CD4-positive, alpha-beta T cell treated with Interleukin-15 for 4 hours (primary cell): ENCODE results near the gene PACSIN1.

Experiments used
- DNase-seq: peaks from one replicate; pipeline ENCODE4 v3.0.0-alpha.2; 2020; ENCODE audit warnings: low spot score

Gene PACSIN1

DNA sequence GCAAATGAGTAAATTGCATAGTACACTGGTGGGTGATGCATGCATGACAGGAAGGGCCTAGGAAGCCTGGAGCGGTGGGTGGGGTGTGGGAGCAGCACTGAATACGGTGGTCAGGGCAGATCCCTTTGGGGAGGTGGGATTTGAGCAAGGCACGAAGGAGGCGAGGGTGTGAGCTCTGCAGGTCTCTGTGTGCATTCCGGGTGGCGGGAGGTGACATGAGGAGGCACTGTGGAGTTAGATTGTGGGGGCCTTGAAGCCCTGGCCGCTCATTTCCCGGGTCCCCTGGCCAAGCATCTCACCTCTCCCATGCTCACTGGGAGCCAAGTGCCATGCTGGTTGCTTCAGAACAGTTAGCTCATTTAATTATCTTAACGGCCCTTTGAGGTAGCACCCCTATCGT lies 96.5 kb downstream of the PACSIN1 start:
- DNase-seq = no peak

DNA sequence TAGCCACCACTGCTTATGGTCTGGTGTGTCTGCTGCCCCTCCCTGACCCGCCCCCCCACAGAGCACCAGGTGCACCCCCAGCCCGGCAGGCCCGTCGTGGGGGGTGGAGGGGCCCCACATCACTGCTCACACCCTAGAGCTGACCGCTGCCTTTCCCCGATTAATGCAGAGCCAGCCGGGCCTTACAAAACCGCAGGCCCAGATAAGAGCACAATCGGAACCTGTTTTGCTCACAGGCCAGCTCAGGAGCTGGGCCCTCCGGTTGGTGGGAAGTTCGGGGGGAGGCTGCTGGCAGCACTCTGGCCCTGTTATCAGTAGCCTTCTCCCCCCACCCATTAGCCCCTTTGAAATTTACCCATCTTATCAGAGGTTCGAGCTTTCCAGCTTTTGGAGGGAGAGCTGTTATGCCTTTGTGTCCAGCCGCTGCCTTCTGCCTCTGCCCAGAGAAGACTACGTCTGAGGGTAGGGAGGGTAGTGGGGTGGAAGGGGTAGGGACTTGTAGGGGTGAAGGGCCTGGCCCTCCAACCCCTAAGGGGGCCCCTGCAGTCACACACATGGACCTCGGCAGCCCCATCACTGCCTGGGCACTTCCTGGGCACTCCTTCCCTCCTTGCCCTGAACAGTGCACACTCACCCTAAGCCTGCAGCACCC lies 97.1 kb downstream of the PACSIN1 start:
- no peak for DNase-seq

DNA sequence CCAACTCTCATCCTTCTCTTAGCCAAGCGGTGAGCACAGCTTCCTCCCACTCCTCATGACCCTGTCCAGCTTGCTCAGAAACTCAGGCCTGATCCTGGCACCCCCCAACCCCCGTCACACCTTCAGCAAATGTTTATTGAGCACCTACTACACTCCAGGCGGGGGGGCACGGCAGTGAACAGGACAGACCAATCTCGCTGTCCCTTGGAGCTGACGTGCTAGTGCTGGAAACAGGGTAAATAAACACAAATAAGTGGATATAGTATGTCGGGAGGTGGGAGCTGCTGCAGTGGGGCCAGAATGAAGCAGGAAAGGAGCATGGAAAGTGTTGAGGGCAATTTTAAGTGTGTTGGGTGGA lies 97.6 kb downstream of the PACSIN1 start:
- no peak for DNase-seq

DNA sequence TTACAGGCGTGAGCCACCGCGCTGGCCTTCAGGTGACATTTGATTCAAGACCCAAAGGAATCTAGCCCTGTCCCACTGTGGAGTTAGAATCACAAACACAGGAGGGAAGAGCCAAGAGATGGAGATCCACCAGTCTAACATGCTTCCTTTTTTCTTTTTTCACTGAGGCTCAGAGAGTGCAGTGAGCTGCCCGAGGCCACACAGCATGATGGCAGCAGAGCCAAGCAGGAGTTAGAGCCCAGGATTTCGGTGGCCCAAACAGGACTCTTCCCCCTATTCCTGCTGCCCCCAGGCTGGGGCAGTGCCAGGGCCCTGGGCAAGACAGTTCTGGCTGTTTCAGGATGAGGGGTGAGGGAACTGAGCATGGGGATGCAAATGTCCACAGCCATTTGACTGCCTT lies 98.3 kb downstream of the PACSIN1 start:
- DNase-seq = no peak

DNA sequence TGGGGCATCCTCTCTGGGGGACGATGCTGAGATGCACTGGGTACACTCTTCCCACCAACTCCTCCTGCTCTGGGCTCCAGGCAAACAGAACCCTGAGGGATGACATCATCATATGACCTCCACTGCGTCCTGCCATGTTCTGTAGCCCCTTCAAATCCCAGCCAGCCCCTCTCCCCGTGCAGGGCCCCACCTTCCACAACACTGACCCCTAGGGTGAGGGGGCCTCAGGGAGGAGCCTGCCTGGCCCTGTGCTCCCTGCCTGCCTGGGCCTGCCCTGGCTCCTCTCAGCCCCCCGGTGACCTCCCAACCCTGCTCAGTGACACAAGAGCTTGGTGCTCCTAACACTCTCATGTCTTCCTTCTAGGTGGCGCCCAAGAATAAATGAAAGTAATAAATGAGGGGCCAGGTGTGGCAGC lies 99.9 kb downstream of the PACSIN1 start:
- no peak for DNase-seq

DNA sequence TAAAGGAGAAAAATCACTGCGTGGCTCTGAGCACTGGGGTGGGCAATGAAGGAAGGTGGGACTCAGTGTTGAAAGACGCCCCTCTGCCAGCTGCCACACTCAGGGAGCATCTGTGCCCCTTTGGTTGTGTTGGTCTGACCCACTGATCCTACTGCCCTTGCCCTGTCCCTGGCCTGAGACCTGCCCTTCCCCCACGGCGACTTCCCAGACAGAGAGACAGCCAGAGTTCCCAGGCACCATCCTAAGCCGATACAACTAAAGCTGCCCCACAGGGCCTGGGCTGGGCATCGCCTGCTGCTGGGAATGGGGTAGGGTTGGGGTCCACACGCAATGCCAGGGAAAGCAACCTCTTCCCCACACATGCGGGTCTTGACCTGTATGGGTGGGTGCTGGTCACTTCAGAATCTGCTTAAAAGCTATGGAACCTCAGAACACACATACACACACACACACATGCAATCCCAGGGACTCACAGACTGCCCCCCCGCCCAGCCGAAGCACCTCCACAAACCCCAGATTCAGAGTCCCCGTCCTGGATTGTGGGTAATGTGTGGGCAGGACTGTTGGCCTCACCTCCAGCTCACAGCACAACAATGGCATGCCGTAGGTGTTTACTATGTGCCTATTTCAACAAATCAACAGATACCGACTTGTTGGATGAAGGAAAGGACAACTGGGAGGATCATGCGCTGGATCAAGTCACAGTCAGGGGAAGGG lies 101.1 kb downstream of the PACSIN1 start:
- no peak for DNase-seq

DNA sequence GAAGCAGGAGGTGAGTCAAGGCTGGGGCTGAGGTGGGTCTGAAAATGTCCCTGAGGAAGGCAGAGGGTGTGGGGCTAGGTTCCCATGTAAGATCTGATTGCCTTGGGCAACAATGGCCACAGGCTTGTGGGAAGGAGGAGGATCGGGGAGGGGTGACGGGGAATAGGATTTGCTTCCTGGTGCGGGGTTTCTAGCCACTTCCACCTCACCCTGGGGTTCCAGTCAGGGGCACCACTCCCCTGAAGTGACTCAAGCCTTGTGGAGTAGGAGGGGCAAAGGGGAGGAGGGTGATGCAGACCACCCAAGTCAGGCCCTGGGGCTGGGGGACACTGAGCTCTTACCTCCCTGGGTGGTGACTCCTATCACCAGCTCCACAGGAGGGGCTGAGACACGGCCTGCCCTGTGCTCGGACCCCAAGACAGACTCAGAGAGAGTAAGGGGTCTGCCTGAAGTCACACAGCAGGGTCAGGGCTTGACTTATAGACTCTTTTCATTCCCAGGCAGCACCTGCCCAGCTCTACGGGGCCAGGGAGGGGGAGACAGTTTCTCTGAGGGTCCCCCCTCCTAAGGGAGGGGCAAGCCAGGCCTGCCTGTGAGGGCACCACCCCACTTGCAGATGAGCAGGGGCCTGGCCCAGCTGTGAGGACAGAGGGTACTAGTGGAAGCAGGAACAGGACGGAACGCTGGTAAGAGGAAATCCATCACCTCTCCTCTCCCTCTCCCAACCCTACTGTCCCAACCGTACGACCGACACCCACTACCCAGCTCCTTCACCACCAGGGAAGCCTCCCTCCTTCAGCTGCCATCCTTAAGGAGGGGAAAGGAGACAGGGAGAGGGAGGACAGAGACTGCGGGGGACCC lies 102.7 kb downstream of the PACSIN1 start:
- no peak for DNase-seq

DNA sequence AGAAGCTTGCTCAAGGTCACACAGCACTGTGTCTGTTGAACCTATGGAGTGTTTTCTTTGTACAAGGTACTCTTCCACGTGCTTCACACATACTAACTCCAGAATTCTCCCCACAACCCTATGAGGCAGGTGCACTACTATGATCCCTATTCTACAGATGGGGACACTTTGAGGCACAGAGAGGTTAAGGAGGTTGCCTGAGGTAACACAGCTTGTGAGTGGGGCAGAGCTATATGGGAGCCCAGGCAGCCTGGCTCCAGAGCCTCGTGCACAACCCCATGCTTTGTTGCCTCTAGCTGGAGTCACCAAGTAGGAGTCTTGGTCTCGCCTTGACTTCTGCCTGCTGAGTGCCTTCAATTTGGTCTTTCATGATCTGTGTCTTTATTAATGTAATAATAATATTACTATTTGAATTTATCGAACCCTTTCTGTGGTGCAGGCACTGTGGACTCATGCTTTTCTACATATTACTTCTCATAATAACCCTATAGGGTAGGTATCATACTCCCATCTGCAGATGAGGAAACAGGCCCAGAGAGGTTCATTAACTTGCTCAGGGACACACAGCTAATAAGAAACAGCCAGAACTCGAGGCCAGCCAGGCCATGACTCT lies 103.6 kb downstream of the PACSIN1 start:
- no peak for DNase-seq

DNA sequence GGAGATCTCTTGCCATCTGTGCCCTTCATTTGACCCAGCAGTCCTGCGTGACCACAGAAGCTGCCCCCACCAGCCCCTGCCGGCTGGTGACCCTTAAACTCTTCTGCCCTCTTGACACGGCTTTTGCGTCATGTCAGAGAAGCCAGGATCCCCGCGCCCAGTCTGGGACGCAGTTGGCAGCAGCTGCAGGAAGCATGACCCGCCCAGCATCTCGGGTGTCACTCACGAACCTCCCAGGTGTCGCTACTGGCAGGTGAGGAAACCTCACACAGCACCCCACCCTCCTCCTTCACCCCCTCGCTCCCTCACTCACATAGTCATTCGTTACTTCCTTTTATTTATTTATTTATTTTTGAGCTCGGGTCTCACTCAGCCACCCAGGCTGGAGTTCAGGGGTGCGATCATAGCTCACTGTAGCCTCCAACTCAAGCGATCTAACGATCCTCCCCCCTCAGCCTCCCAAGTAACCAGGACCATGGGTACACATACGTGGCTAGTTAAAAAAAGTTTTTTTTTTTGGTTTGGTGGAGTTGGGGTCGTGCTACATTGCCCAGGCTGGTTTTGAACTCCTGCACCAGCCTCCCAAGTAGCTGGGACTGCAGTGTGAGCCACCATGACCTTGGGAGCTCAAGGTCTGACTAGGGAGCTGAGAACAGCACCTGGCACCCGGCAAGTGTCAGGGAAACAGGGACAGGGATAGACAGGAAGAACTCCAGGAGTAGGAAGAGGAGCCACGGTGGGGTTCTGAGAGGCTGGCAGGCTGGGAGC lies 104.4 kb downstream of the PACSIN1 start:
- DNase-seq = no peak

DNA sequence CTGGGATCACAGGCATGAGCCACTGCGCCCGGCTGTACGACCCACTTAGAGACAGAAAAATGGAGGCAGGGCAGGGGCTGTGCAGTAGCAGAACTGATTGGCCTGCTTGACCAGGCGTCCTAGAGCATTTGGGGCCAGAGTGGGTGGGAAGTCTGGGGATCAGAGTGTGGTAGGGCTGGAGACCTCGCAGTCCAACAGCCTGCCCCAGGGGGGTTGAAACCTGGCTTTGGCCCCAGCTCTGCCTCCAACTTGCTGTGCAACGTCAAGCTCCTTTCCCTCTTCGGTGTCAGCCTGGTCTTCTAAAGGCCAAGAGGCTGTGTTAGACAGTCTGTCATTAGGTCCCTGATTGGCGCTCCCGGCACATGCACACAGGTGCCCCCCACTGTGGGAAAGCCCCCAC lies 105.5 kb downstream of the PACSIN1 start:
- no peak for DNase-seq

DNA sequence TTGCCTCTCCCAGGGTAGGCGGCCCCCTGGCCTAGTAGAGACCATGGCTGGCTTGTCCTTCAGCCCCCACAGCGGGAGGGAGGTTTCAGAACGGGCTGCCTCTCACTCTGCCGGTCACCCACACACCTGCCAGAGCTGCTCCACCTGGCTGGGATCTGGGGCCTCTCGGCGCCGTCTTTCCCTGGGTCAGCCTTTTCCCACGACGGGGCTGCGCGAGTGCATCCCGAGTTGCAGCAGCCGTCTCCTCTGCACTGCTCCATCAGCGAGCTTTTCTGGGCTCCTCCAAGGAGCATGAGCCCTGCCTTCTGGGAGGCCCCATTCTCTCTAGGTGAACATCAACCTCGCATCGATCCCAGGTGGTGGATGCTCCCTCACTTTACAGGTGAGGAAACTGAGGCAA lies 106.1 kb downstream of the PACSIN1 start:
- DNase-seq = no peak

DNA sequence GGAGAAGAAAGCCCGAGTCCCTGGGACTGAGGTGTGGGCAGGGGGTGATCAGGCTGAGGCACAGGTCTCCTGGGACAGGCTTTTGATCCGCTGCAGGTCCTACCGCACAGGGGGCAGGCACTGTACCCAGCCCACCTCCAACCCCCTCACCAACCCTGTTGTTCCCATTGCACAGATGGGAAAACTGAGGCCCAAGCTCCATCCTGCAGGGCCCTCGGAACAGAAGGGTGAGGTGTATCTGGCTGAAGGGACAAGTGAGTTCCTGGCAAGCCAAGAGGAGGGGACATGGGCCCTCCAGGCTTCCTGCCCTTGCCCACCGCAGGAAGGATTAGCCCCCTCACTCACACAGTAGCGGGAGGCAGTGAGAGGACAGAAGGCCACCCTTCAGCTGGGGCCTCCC lies 106.7 kb downstream of the PACSIN1 start:
- DNase-seq = no peak

DNA sequence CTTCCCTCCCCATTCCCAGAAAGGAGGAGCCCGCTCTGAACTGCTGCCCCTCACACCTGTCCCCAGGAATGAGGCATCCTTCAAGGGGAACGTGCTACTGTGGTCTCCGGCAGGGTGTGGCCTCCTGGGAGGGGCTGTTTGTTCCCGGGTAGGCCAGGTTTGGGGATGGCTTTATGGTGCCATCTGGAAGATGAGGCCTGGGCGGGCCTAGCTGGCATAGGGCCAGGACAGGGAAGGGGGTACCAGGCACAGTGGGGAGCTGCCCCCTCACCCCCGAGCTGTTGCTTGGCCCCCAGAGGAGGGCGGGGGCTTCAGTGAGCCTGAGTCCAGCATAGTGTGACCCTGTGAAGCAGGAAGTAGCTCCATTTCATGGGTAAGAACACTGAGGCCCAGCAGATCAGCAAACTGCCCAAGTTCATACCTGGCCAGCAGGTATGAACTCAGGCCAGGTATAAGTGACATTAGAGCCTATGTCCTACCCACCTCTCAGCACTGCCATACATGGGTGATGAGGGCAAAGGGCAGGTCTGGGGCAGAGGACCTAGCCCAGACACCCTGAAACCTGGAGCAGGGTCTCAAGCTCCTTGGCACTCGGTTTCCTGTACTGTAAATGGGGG lies 107.8 kb downstream of the PACSIN1 start:
- no peak for DNase-seq

DNA sequence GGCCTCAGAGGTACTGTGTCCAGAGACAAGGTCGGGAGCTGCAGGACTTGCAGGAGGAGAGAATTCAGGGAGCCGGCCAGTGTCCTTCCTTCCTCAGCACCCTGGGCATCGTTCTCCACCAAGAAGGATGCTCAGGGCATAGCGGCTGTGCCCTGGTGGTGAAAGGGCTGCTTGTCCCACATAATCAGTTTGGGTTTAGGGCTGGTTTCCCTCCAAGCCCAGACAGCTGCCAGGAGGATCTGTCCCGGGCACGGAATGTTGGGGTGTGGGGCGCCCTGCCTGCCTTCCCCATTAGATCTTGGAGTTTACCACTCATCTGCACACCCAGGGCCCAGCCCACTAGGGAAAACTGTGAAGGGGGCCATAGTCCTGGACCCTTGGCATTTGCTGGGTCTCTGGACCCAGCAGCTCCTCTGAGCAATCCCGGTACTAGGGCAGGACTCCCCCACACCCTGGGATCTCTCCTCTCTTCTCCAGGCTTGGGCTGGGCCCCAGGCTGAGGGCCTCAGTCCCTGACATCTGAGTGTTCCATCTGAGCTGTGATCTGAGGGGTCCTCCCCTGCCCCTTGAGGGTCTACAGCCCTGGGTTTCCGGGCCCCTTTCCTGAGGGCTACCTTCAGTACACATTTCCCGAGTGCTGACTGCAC lies 108.9 kb downstream of the PACSIN1 start:
- no peak for DNase-seq

DNA sequence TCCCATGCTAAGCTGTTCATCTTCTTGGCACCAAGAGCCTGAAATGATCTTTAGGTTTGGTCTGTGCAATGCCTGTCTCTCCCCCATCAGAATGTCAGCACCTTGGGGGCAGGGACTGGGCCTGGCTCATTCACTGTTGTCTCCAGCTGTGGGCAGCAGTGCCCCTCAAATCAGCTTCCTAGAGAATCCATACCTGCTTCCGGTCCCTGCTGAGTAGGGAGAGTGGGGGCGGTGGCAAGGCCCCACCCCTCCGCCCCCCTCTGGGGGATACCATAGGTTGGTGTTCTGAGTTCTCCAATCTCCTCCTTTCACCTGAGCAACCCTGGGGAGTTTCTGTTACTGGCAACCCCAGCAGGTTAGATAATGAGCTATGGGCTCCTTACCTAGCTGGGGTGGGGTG lies 109.5 kb downstream of the PACSIN1 start:
- no peak for DNase-seq

DNA sequence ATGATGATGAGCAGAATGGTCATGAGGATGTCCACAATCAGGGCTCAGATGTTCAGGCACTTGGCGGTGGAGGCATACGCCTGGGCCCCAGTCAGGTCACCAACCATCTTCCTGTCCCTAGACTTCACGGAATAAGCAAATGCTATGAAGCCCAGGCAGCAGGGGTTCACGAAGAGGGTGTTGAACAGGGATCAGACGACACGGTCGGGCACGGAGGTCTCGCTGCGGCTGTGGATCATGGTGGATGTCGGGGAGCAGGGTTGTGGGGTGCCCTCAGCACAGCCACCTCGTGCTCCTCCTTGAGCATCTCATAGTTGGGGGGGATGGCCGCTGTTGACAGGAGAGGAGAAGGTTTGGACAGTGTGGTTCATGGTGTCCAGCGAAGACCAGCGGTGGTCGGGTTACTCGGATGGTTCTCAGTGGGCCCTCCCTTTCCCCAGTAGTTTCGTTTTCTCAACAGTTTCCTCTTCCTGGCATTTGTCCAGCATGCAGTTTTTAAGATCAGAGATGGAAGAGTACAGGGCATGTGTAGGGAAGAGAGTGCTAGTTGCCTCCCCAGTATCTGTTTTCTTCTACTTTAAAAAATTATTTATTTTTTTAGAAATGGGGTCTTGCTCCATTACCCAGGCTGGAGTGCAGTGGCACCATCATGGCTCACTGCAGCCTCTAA lies 110.5 kb downstream of the PACSIN1 start:
- DNase-seq = no peak

DNA sequence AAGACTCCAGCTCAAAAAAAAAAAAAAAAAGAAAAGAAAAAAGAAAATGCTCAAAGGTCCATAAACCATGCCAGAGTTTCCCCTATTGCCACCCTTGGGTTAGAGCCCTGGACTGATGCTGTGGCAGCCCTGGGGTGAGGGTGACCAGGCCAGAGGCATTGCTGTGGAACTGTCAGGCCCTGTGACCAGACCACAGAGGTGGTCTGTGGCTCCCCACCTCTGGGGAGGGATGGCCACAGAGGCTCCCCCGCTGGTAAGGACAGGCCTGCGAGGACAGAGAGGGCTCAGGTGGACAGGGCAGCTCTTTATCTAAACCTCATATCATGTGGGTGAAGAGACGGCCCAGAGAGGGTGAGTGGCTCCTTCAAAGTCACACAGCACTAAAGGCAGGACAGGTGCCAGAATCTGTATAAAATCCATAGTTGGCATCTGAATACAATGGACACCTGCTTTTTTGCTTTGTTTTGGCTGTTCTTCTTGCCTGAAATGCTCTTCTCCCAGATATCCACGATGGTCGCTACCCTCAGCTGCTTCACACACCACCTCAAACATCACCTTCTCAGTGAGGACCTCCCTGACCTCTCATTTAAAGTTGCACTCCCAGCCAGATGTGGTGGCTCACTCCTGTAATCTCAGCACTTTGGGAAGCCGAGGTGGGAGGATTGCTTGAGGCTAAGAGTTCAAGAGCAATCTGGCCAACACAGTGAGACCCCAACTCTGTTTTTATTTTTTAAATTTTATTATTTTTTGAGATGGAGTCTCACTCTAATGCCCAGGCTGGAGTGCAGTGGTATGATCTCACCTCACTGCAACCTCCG lies 112.8 kb downstream of the PACSIN1 start:
- no peak for DNase-seq

DNA sequence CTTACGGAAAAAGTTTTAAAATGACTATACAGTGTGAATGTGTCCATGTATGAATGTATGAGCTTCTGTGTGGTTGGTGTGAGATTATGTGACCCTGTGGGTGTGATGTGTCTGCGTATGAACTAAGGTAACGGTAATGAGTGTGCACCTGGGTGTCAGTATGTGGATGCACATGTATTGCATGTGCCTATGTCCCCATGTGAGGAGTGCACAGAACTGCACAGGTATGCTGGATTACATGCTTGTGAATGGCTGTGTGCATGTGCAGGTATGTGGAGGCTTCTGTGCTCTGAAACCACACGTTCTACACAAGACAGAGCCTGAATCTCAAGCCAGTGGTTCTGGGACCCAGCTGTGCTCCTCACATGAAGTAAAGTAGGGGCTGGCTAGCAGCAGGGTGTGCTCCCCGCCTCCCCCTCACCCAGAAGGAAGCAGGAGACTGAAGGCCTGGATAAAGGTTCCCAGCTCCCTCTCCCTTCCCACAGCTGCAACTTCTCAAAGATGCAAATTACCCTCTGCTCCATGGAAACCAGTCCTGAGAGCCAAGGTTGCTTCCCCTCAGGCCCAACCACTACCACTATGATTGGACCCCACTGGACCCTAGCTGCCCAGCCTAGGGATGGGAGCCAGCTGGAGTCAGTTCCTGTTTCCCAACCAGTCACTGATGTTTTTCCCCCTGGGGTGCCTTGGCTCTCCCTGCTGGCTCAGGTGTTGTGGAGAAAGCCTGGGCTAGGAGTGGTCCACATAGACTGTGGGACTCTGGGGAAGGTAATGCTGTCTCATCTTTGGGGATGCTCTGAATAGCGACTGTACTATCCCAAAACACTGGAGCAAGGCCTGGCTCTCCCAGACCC lies 115.1 kb downstream of the PACSIN1 start:
- DNase-seq = no peak

DNA sequence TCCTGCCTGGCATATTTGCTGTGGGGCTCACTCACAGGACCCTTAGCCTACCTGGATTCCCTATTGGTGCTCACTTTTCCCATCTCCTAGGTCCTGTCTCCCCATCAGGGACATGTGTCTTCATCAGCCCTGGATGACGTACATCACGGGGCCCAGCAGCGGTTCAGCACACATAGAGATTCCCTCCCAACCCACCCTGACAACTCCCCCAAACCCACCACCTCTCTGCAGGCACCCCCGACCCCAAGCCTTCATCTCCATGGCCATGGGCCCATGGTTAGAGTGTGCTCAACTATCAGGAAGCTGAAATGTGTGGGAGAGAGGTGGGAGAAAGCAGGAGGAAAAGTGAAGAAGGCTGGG lies 115.7 kb downstream of the PACSIN1 start:
- DNase-seq = no peak
